ENCODE results near the gene CRYBA1.
"Not testable (repeated sequence)": the region's sequence is repeated elsewhere in the genome, so short reads cannot be mapped to it uniquely, and the experiment has no call there.

Gene CRYBA1

DNA sequence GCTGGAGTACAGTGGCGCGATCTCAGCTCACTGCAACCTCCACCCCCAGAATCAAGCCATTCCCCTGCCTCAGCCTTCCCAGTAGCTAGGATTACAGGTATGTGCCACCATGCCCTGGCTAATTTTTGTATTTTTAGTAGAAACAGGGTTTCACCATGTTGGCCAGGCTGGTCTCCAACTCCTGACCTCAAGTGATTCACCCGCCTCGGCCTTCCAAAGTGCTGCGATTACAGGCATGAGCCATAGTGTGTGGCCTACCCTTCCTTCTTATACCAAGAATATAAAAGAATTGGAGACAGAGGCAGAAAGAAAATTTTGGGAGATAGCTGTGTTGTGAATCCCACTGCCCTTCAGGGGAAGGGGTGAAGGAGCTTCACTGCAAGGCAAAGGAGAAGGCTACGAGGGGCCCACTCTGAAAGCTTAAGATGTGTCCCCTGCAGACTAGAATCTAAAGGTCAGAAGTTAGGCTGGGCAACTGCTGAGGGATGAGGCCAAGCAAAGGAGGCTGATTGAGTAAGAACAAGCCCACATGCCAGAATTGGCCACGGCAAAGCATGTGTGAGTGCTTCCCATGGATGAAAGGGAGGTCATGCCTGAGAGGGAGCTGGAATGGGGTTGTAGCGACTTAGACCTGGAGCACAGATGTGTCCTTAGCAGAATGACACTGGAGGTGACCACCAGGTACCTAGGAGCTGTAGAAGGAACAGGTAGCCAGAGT lies 8.4 kb upstream of the CRYBA1 start:
- DNase-seq (ENCODE audit: low read depth), result no peak

DNA sequence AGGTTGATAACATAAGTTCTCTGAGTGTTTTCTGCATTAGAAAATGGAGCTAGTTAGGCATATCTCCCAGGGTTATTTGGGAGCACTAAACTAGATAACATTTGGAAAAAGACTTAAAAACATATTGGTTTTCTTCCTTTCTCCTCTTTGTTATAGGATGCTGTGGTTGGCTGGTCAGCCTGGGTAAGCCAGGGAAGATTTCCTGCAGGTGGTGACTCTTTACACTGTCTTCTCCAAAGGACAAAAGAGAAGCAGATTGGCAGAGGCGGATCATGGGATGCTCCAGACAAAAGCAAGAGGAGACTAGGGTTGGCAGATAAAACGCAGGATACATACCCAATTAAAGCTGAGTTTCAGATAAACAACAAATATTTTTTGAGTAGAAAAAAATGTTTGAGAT lies 6.2 kb upstream of the CRYBA1 start:
- DNase-seq (ENCODE audit: low read depth), result no peak

DNA sequence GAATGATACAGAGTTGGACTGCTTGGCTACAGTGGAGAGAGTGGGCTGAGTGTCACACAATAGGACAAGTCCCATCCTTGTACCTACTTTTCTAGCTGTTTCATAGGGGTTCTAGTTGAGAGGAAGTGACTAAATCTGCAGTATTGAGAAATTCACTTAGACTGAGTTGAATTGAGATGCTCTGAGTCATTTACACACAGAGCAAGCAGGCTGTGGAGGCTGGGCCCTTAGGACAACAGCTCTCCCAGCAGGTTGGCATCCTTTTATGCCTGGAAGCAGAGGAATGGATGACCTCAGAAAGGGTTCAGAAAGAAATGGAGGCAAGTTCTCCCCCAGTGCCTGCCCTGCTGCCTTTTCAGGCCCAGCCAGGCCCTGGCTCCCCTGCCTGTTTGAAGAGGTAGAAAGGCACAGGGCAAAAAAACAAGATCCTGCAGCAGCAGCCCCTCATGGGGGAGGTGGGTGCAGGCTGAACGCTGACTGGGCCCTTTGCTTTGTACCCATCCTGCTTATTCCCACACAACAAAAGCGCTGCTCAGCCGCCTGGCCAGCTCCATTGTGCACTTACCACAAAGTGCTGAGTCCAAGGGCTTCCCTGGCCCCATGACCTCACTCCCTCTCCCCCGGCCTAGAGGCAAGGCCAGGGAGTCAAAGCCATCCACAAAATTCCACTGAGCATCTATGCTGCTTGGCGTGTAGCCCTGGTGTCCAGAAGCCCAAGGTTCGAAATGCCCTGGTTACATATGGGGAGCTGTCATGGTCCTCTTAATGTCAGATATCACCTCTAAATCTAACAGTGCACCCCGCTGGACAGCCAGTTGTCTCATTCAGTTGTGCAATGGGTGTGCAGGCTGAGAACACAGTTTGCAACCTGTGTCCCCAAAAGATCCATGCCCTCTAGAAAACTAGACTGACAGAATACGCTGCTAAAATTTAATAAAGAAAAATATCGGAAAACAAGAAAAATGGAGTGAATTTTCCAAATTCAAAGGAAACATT lies 5.4 kb upstream of the CRYBA1 start:
- DNase-seq (ENCODE audit: low read depth), result peak; percentile 95

DNA sequence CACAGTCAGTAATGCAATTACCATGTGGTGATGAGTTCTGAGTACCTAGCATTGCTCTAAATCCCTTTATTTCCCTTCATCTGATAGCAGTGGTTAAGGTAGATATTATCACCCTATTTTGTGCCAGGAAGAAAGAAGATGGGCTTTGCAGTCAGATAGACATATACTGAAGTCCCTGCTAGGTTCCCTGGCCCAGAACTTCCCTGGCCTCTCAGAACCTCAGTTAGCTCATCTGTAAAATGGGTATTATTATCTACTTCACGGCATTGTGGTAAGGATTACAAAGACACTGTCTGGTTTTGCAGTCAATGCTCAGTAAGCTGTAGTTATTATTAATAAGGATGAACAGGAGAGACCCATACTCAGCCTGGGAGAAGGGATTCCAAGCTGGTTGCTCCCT lies 4.6 kb upstream of the CRYBA1 start:
- no peak for DNase-seq (ENCODE audit: low read depth)

DNA sequence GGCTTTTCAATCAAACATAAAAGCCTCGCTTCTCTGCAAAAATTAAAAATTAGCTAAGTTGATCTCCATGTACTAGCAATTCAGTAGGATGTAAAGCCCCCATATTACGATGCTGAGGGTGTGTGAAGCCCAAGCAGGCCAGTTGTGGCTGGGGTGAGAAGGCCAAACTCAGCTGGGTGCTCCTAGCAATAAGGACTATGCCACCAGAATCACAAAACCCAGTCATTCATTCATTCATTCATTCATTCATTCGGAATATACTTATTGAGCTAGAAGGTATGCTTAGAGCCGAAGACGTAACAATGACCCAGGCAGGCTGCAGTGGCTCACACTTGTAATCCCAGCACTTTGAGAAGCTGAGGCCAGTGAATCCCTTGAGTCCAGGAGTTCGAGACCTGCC lies 3.9 kb upstream of the CRYBA1 start:
- no peak for DNase-seq (ENCODE audit: low read depth)

DNA sequence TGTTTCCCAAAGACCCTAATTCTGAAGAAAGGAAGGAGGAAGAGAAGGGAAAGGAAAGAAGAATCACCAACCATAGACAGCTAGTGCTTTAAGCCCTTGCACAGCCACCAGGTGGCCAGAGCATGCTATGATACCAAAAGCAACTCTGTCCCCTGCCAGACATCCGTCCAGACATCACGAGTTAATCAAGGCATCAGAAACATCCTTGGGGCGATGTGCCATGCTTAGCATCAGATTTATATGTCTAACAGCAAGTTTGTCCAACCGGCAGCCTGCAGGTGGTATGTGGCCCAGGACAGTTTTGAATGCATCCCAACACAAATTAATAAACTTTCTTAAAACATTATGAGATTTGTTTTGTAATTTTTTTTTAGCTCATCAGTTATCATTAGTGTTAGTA lies 2.9 kb upstream of the CRYBA1 start:
- no peak for DNase-seq (ENCODE audit: low read depth)

DNA sequence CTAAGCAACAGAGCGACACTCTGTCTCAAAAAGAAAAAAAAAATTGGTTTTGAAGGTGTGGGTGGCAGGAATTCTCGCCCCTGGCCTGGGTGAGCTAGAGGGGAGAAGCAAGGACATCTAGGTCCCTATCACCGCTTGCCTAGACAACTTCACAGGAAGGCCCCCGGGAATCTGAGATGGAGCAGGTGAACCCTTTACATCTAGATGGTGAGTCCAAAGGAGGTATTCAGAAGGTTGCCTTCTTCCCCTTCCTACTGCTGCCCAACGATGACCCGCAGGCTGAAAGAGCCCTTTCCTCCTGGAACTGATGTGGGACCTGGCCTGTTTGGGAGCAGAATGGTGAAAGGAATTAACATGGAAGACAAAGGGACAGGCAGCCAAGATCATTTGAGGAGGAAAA lies 1.3 kb upstream of the CRYBA1 start:
- no peak for DNase-seq (ENCODE audit: low read depth)

DNA sequence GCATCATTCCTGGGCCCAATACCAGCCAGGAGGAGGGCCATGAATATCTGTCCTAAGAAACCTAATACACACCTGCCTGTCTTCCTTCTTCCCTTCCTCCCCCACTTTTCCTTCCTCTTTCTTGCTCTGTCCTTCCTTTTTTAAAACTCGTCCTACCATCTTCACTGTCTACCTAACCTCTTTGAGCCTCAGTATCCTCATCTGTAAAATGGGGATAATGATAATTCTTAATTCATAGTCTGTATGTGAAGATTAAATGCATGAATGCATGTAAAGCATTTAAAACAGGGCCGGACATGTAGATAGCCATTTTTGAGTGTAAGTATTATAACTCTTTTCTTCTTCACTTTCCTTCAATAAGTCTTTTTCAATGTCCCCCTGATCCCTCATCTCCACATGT lies 560 bp downstream of the CRYBA1 start:
- no peak for DNase-seq (ENCODE audit: low read depth)

DNA sequence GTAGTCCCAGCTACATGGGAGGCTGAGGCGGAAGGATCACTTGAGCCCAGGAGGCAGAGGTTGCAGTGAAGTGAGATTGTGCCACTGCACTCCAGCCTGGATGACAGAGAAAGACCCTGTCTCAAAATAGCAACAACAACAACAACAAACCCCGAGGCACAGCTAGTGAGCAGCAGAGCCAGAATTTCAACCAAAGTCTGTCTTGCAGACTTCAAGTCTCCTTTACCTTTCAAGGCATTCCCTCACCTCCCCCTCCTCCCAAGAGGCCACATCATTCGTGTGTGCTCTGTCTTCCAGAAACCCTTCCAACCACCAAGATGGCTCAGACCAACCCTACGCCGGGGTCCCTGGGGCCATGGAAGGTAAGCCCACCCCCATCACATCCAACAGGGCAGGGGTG lies 2.2 kb downstream of the CRYBA1 start:
- no peak for DNase-seq (ENCODE audit: low read depth)

DNA sequence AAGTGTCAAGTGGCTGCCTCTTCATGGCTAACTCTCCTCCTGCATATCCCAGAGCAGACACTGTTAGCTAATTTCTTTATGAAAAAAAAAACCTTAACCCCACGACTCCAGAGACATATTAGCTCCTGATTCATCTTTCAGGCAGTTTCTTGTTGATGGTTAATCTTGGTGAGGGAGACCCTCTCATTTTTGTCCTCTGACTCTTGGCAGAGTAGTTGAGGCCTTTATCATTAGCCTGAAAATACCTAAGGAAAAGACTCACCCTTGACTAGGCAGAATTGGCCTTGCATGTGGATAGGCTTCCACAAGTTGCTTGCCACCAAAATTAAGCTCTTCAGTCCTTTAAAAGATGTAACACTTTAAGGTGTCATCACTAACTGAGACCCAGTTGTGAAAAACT lies 4.0 kb downstream of the CRYBA1 start:
- DNase-seq (ENCODE audit: low read depth), result no peak

DNA sequence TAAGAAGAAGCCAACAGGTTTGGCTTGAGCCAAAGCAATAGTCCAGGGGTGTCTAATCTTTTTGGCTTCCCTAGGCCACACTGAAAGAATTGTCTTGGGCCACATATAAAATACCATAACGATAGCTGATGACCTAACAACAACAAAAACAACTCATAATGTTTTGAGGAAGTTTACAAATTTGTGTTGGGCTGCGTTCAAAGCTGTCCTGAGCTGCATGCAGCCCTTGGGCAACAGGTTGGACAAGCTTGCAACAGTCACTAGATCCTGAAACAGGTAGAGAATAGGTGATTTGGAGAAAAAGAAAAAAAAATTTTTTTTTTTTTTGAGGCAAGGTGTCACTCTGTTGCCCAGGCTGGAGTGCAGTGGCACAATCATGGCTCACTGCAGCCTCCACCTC lies 4.5 kb downstream of the CRYBA1 start:
- no peak for DNase-seq (ENCODE audit: low read depth)

DNA sequence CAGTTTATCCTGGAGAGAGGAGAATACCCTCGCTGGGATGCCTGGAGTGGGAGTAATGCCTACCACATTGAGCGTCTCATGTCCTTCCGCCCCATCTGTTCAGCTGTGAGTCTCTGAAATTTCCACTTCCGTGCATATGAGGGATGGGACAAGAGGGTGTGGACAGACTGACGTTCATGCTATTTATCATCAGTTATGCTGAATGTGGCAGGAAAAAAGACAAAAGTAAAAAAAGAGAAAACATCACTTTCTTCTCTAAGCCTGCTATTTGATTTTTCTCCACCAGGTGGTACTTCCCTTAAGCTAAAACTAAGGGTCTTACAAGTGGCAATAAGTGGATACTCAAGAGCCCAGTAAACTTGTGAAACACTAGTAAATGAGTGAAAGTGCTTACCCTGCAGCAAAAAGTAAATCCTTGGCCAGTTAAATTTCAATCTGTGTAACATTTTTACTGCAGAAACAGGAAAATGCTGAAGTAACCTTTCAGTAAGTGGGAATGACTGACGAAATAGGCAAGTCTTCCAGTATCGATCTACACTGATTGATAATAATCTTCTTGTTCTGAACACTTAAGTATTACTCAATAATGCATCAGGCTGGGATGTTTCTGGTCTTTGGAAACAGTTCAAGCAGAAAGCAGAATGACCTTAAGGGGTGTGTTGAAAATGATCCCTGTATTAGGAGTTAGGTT lies 5.6 kb downstream of the CRYBA1 start:
- no peak for DNase-seq (ENCODE audit: low read depth)

DNA sequence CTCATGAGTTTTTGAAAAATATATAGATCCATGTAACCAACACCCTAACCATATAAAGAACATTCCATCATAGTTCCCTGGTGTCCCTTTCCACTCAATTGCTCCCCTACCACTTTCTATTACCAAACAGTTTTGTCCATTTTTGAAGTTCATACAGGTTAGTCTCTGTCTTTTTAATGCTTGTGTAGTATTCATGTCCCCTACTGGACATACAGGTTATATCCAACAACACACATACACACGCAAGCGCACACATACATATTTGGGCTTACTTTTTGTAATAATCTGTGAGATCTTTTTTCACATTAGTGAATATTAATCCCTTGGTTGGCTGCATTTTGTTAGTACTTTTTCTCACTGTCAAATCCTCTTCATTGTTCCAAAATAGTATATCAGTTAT lies 6.4 kb downstream of the CRYBA1 start:
- no peak for DNase-seq (ENCODE audit: low read depth)

DNA sequence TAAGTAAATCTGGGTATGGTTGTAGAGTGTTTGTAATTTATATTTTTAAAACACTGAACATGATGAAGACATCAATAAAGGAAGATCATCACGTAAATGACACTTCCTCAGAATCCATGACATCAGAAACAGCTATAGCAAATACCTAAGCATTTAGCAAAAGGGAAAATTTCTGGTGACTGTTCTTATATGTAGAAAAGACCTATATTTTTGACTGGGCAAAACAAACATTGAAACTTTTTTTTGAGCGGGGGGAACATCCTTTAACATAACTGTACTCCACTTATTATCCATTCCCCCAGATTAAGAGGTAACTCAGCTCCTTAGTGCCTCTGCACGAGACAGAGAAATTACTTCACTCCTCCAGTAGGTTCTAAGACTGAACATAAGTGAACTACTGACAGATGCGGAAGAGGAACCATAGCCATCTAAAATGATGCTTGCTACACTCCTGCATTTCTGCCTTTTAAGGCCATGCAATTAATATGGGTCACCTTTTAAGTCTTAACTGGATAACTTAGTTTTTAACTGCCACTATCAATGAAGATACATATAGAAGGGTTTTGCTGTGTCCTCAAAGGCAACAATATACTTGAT lies 9.4 kb downstream of the CRYBA1 start:
- DNase-seq (ENCODE audit: low read depth), result no peak

DNA sequence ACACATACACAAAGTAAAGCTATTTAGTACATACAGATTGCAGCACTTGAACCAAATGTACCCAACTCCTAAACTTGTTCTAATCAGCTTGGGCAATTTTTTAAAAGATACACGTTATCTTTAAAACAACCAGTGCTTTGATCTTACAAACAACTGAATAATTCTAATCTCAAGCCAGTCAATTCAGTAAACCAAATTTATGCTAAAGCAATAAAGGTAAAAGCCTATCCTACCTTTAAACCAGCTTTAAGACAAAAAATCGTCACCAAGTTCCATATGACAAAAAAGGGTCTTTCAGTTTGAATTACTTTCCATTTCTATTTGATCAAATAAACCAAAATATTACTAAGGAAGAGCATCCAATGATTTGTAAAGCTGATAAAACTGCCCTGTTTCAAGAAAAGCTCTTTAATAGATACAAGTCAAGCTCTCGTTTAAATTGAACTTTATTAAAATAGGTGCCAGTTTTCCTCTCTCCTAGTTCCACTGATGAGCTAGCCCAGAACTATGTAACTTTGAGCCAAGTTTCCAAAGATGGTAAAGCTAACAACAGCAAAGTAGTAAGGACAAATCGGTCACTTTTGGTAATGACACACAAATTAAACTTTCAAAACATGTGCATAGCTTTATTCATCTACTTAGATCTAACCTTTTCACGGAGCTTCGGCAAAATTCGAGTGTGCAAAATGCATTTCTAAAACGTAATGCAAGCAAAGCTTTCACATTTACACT lies 10.2 kb downstream of the CRYBA1 start:
- DNase-seq (ENCODE audit: low read depth), result no peak

DNA sequence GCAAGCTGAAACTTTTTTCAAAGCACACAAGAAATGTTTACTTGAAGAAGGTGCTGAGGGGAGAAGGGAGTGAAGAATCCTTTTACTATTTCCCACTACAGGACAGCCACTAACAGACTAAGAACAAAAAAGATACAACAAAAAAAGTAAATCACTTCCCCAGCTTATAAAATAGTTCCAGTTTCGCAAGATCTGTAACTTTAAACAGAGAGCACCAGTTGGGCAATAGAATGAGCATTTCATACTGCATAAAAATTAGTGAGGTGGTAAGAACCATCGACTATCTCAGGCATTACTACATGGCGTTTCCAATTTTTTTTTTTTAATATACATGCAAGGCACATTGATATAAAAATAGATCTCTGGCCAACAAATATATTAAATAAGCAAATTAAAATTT lies 11.1 kb downstream of the CRYBA1 start:
- no peak for DNase-seq (ENCODE audit: low read depth)

DNA sequence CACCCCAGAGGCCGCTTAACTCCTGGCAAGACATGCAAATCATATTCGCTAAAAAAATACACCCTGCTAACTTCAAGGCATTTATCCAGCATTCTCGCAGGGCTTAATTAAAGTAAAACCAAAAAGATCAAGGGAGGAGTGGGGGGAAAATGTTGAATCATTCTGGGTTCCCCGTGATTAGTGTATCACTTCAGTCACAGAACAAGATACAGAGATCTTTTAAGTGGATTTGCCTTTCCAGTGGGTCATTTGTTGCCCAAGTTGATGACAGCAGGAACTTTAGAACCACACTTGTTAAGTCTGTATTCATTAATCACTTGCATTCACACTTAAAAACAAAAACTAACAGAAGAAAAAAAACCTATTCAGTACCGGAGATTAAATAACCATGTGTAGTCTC lies 17.3 kb downstream of the CRYBA1 start:
- no peak for DNase-seq (ENCODE audit: low read depth)

DNA sequence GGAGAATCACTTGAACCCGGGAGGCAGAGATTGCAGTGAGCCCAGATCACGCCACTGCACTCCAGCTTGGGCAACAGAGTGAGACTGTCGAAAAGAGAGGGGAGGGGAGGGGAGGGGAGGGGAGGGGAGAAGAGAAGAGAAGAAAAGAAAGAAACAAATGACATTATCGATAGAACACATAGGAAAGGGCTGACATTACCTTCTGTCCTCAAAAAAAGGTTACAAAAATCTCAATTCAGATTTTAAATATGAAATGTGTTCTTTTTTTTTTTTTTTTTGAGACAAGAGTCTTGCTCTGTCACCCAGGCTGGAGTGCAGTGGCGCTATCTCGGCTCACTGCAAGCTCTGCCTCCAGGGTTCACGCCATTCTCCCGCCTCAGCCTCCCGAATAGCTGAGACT lies 25.3 kb downstream of the CRYBA1 start:
- DNase-seq (ENCODE audit: low read depth), result not testable (repeated sequence)

DNA sequence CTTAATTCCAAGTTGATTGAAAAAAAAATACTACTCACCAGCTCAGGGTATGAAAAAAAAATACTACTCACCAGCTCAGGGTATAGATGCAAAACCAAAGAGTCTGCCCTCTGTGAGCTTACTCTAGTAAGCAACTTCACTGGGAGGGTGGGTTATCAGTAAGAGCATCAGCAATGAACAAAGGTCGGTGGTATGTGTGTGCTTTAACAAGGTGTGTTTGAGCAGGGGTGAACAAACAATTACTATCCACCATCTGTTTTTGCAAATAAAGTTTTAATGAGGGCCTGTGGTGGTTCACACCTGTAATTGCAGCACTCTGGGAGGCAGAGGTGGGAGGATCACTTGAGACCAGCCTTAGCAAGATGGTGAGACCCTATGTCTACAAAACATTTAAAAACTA lies 27.3 kb downstream of the CRYBA1 start:
- no peak for DNase-seq (ENCODE audit: low read depth)

DNA sequence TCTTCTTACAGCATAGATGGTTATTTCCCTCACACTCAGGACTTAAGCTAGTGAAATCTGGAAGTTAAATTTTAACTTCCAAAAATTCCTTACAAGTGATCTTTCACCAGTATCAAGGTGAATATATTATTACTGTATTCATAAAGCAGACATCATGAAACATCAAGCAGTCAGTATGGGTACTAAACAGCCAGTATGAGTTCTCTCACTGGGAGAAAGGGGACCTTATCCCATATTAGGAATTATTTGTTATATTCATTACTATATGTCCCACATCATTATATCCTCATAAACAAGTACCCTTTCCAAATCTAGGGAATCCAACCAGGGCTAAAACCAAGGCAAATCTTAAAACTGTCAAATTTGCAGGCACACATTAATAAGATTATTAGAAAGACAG lies 32.0 kb downstream of the CRYBA1 start:
- no peak for DNase-seq (ENCODE audit: low read depth)

DNA sequence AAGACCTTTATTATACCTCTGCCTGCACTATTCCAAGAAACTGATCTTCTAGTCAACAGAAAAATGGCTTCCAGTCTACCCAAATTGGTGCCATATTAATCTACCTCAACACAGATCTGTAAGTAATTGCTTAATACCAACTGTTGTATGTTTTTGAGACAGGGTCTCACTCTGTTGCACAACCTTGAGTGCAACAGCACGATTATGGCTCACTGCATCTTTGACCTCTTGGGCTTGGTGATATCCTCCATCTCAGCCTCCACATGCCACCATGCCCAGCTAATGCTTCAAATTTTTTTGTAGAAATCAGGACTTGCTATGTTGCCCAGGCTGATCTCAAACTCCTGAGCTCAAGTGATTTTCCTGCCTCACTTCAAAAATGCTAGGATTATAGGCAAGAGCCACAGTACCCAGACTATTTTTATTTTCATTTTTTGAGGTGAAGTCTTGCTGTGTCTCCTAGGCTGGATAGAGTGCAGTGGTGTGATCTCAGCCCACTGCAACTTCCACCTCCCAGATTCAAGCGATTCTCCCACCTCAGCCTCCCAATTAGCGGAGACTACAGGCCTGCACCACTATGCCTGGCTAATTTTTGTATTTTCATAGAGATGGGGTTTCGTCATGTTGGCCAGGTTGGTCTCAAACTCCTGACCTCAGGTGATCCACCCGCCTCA lies 32.9 kb downstream of the CRYBA1 start:
- no peak for DNase-seq (ENCODE audit: low read depth)
